Umbilical cord (tissue), 2 donors: ENCODE data around the gene GPR107. TPM values are rescaled to one million over a fixed set of nuclear protein-coding genes. Genes with fewer than 3 reads are reported as not detected.

Experiments
- DNase-seq: peaks from one replicate; pipeline ENCODE4 v3.0.0-alpha.2; 2015; ENCODE audit warnings: low spot score
- total RNA-seq: library from RNA; depleted of rRNA; stranded (reverse); fragments of >200 nt; gene quantifications from one replicate; pipeline ENCODE4 v1.2.3, GENCODE V29; 2014; ENCODE audit warnings: low replicate concordance; ENCODE audit not compliant: insufficient read depth

GPR107 gene
- total RNA-seq, 1 donor from 2014 or later = 53.7 TPM

DNA sequence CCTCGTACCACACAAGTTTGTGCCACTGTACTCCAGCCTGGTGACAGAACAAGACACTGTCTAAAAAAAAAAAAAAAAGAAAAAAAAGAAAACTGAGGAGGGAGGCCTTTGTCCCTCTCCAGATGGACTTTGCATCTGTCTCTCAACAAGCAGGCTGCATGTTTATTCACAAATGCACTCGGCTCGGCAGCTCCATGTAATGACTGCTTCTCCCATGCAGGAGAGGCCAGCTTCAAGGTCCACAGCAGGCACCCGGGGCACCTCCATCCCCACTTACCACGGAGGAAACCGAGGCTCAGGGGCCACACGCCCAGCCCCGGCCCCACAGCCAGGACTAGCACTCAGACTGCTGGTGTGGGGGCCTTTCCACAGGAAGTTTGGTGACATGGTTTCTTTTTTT lies 105.4 kb downstream of the GPR107 start:
- DNase-seq = no peak

DNA sequence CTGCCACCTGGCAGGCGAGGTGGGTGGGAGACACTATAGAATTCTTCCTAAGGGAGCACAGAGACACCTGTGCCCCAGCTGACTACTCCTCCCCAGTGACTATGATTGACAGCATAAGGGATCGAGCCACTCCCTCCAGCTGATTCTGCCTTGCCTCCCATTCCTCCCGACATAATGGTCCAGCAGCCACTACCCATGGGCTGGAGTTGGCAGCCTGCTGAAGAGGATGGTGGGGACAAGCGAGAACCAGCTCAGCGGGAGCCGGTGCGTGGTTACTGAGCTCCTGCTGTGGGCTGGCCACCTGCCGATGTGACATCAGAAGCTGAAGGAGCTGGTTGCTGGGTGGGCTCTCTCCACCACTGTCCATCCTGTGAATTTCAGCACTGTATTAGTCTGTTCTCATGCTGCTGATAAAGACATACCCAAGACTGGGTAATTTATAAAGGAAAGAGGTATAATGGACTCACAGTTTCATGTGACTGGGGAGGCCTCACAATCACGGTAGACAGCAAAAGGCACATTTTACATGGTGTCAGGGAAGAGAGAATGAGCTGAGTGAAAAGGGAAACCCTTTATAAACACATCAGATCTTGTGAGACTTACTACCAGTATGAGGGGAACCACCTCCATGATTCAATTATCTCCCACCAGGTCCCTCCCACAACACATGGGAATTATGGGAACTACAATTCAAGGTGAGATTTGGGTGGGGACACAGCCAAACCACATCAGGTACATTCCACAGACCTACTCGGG lies 106.4 kb downstream of the GPR107 start:
- DNase-seq = no peak

DNA sequence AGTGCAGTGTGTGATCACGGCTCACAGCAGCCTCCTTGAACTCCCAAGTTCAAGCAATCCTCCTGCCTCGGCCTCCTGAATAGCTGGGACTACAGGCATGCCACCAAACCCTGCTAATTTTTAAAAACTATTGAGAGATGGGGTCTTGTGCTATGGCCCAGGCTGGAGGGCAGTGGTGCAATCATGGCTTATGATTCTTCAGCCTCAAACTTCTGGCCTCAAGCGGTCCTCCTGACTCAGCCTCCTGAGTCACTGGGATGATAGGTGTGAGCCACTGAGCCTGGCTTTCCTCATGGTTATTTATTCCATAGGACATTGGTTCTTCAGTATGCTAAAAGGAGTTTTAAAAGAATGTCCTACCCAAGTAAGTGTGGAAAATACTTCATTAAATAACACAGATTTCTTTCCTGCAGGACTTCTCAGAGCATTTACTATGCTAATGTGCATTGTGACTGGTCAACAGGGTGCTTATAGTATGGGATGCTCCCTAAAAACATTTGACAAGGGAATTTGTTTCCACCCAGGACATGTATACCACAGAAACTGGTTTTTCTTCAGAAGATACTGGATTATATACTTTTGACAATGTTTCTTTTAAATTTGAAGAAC lies 107.3 kb downstream of the GPR107 start:
- DNase-seq = no peak

DNA sequence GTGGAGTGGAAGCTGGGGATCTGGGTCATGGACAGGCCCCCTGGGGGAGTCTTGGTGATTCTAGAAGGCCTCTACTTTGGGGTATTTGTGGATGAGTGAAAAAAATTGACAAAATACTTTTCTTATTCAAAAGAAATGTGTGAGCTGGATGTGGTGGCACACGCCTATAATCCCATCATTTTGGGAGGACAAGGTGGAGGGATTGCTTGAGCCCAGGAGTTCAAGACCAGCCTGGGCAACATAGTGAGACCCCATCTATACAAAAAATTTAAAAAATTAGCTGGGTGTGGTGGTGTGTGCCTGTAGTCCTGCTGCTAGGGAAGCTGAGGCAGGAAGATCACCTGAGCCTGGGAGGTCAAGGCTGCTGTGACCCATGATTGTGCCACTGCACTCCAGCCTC lies 111.9 kb downstream of the GPR107 start:
- DNase-seq = no peak

DNA sequence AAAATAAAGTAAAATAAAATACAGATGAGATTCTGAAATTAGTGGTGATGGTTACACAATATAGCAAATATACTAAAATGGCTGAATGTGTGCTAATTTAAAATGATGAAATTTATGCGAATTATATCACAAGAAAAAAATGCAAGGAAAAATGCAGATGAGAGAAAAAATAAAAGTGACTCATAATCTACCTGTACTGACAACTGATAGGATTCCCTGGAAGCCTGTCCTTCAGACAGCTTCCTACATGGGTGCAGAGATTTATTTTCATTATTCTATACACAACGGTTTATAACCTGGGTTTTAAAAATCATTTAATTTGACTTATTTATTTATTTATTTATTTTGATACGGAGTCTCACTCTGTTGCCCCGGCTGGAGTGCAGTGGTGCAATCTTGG lies 112.7 kb downstream of the GPR107 start:
- no peak for DNase-seq

DNA sequence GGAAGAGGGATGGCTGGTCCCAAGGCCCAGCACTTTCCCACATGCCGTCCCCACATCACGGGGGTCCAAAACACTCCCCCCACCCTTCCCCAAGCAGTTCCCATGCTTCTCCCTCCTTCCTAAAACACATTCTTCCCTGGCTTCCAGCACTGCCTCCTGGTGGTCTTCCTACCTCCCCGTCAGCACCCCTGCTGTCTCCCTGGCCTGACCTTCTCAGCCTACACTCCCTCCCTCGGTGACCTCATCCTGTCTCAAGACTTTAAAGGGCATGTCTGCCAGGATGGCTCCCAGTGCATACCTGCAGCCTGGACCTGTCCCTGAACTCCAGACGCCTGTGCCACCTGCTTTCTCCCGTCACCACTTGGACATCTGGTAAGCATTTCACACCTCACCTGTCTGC lies 114.2 kb downstream of the GPR107 start:
- DNase-seq = no peak

DNA sequence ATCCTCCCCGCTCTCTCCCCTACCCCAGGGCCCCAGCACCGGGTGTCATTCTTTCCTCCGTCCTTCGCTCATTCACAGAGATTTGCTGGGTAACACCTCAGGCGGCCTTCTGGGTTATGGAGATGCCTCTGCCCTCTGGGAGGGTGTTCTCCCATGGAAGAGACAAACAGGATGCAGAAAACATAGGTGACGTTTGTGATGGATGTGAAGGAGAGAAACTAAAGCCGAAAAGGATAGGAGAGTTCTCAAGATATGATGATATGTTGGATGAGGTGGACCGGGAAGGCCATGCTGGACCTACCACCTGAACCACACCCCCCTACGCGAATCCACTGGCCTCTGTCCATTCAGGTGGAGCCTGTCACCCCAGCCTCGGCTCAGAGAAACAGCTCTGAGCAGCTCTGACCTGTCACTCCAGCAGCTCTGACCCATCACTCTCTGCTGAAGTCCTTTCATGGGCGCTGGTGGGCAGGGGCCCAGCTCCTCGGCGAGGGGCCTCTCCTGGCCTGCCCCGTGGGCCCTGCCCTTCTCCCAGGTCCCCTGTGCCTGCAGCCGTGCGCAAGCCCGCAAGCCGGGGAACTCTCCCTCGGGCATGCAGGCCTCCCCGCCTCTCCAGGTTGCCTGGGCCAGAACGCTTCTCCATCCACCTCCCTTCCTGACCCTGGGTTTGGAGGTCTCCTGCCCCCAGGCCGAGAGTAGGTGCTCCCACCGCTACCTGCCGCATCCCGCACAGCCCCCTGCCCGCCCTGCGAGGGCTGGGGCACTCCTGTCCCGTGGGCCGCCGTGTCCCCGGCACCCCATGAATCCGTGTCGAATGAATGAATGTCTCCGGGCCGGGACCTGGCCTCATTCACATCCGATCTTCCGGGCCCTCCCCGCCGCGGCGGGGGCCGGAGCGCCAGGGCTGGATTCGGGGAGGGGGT lies 117.8 kb downstream of the GPR107 start:
- no peak for DNase-seq

DNA sequence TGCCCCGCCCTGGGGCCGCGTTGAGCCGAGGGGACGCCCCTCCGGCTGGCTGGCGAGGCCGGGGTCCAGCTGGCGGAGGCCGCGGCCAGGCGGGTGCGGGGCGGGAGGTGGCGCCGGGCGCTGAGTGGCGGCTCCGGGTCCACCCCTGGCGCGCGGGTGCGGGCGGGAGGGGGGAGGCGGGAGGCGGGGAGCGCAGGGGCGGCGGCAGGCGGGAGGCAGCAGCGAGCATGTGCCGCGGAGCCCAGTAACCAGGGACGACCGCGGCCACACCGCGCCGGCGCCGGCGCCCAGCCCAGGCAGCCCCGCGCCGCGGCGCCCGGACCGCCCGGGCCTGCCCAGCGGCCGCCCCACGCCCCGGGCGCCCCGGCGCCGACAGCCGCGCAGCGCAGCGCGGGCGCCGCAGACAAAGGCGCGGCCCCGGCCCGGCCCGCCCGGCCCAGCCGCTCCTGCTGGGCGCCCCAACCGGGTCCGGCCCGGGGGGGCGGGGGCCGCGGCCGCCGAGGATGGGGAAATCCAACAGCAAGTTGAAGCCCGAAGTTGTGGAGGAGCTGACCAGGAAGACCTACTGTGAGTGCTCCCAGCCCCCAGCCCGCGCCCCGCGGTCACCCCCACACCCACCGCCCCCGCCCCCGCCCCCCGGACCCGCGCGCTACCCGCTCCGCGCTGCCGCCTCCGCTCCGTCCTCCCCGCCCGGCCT lies 118.6 kb downstream of the GPR107 start, which contains the start of gene NCS1:
Gene NCS1, plus strand, starts transcription at position 244 of the 697 bp plus-strand sequence. Its CDS starts 260 bp downstream, at position 504.
- peak; percentile 78 for DNase-seq

DNA sequence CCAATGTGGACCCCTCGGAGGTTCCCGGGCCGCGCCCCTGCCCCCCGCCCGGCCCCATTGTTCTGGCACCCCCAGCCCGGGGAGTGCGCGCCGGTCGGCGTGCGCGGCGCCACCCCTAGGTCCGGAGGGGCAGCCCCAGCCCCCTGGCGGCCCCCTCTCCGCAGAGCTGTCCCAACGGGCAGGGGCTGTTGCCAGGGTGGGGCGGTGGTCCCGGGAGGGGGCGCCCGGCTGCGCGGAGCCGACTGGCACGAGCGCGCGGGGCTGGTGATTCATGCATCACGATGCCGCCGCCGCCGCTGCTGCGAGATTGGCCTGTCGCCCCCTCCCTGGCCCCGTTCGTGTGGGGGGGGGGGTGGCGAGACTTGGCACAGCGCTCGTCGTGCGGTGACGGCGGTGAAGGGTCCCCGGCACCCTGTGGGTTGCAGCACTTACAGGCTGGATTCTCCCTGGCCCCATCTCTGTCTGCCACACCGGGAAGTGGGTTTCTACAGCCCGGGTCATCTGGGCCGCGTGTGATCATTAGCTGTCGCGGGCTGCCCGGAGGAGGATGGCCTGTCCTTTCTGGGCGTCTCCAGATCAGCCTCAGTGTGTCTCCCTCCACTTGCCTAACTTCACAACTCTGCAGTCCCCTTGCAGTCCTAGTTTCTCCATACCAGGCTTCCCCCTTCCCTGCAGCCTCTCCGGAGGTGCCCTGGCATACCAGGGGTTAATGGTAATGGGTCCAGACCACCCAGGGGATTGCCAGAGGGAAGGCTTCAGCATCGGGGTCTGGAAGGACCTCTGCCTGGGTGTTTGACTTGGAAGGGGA lies 119.4 kb downstream of the GPR107 start:
- no peak for DNase-seq

DNA sequence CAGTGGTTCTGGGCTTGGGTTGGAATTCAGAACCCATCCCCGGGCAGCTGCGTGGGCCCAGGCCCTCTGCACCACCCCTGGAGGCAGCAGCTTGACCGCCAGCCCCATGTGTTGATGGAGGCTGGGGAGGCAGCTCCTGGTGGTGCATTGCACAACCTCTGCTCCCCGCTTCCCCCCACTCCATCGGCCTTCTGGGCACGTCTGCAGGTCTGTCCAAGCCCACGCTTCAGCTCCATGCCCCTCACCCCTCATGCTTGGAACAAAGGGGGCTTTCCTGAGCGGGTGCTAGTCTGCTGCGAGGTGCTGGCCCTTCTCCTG lies 119.9 kb downstream of the GPR107 start:
- DNase-seq = no peak

DNA sequence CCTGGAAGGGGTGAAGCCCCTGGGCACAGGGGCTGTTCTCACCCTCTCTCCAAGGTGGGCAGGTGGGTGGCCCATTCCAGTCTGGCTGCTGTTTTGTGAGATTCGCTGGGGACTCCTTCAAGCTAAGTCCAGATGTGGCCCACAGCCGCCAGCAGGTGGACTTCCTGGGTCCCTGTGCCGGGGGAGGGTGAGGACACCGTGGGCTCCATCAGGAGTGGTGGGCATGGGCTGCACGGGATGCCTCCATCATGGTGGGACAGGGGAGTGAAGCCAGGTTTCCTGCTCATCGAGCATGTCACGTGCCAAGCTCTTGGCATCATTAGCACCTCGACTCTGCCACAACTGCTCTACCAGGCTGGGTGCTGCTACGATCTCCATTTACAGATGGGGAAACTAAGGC lies 120.3 kb downstream of the GPR107 start:
- DNase-seq = no peak

DNA sequence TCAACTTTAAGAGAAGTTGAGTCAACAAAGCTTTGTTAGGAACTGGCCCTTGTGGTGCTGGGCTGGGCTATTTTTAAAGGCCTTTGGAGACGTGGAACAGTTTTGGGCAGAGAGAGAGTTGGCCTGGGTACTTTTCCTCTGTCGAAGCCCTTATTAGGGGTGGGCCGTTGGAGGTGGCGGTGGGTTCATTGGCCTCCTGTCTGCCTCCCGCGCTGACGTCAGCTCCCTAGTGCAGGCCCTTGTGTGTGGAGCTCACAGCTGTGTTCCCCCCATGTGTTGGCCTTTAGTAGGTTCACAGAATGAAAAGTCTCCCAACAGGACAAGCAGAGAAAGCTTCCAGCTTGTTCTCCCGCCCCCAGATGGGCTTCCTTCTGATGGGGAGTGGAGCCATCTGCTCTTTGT lies 121.2 kb downstream of the GPR107 start:
- DNase-seq = no peak

DNA sequence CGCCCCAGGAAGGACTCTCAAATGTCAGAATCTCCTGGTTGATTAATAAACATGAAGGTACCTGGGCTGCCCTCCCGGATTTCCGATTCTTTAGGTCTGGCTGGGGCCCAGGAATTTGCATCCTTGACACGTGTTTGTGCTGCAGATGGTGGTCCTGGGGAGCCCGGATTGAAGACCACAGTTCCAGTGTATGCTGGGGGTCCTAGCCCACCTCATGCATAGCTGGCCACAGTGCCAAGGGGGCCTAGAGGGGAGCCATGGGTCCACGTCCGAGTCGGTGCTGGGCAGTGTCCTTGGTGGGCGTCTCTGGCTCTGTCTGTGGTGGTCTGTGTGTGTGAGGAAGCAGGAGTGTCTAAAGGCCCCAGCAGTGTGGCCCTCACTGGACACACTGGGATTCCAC lies 121.6 kb downstream of the GPR107 start:
- no peak for DNase-seq

DNA sequence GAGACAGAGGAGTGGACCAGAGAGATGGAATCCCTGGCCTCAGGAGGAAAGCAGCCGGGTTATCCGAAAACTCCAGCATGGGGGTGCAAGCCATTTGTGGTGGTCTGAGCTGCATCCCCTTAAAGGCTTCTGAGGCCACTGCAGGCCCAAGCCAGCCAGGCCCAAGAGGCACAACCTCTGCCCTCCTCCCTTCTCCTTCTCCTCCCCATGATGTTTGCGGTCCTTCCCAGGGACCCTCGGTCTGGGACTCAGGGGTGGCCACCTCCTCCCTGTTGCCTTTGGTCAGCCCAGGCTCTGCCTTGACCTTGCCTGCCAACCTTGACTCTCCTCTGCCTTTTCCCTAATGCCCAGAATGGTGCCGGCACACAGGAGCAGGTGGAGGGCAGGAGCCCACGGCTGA lies 123.1 kb downstream of the GPR107 start:
- DNase-seq = no peak

DNA sequence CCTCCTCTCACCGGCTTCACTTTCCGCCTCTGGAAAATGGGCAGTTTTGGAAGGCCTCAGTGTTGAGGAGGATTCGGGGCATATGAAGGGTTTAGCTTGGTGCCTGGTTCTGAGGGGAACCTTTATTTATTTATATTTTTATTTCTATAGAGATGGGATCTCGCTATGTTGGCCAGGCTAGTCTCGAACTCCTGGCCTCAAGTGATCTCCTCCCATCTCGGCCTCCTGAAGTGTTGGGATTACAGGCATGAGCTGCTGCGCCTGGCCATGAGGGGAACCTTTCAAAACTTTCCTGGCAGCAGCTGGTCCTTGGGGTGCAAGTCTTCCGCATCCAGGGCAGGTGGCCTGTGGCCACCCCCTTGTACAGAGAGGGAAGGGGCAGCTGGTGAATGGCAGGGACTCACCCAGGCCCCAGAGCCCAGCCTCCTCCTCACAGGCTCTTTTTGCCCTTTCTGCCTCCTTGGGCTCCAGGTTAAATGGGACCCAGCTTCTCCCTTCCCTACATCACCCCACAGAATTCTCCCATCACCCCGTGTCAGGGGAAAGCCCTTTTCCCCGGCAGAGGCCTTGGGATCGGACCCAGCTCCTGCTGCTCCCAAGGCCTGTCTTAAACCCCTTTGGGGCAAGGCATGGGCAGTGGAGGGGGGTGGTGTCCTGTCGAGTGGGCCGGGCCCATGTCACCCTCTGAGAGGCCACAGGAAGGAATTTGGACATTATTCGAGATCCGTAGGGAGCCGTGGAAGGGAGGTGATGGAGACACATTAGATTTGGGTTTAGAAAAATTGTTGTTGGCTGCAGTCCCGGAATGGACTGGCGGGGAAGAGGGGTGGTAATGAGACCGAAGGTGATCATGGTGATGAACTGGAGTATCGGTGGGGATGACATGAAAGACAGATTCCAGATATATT lies 124.4 kb downstream of the GPR107 start:
- no peak for DNase-seq

DNA sequence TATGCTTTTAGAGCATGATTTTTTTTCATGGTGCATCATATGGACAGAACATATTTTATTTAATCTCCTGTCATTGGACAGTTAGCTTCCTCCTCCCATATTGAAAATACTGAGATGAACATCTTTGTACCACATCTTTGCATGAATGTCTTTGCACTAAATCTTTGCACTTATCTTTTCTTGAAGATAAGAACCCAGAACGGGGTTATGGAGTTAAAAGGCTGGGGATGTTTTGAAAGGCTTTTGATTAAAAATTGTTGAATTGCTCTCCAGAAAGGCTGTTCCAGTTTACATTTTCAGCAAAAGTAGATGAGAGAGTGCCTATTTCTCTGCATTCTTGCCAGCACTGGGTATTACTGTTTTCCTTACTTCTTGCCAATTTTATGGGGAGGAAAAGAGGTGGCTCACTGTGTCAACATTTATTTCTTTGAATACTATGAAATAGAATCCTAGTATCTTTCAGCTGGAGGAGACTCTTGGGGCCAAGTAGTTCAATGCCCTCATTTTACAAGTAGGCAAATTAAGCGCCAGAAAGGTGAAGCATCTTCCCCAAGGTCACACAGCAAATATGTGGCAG lies 125.7 kb downstream of the GPR107 start:
- DNase-seq = peak; percentile 85

DNA sequence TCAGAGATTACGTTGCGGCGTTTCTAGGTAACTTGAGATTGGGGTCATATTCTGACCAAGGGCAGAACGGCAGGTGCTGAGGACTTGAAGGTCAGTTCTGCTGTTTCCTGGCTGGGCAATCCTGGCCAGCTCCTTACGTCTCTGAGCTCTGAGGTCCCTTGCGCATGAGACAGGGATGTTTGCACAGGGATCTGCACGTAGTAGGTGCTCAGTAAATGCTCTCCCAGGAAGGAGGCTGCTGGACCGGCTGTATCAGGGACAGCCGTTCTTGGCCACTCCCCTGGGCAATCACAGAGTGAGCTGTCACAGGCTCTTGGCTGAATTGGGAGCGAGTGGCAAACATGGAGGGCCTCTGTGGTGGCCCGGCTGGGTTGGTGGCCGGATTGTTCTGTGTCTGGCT lies 126.8 kb downstream of the GPR107 start:
- no peak for DNase-seq

DNA sequence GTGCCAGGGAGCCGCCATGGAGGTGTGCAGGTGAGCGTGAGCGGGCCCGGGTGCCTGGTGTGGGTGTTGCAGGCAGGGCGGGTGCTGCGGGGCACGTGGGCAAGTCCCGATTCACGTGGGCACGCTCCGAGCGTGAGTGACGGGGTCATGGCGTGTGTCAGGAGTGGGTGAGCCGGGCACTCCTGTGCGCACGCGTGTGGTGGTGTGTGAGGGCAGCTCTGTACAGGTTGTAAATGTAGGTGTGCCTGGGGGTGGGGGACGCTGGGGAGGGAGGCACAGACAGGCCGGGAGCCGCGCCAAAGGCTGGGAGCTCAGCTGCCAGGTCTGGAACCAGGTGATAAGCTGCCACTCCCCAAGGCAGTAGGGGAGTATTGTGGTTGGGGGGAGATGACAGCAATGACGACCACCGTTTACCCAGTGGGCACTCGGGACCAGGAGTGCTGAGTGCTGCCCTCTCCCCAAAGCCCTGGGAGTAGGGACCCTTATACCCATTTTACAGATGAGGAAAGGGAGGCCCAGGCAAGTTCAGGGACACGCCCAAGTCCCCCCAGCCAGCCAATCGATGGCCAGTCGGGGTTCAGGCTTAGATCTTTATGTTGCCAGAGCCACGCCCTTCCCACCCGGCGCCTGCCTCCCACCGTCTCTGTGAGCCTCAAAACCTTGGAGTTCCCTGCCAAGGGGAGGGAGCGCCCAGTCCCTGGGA lies 128.1 kb downstream of the GPR107 start:
- no peak for DNase-seq

DNA sequence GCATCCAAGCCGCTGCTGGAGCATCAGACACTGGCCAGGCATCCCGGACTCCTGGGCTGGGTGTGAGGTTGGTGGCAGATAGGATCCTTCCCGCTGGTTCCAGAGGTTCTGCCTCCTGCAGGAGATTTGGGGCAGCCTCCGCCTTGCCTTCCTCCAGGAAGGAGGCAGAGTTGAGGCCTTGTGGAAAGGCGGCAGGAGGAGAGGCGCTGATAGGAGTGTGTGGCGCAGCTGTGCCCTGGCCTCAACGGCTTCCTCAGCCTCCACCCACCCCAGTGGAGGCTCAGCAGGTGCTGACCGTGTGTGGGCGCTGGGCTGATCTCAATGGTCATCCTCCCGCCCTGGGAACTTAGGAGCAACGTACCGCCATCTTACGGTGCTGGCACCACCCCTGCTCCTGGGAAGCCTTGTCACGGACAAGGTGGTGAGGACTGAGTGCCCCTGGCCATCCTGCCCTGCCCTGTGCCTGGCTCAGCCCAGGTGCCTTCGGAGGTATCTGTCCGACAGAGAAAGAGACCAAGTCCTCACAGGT lies 128.7 kb downstream of the GPR107 start:
- DNase-seq = no peak
